Globus pallidus (tissue), 1 donor: ENCODE data around the gene ASB8.
"Not testable (repeated sequence)": the region's sequence is repeated elsewhere in the genome, so short reads cannot be mapped to it uniquely, and the experiment has no call there.

ENCODE experiments used
- DNase-seq: peaks from one replicate; pipeline ENCODE4 v3.0.0-alpha.2; 2015; ENCODE audit warnings: low spot score

The ASB8 gene

GRCh38 chr12:48142818-48143674, 14.3 kb downstream of the ASB8 start:
- no peak for DNase-seq

GRCh38 chr12:48135027-48135426, 22.3 kb downstream of the ASB8 start:
- DNase-seq = no peak

GRCh38 chr12:48132826-48133225, 24.5 kb downstream of the ASB8 start:
- DNase-seq = no peak

- no peak for DNase-seq
These were observed 25.8 kb downstream of the ASB8 start for GRCh38 chr12:48131517-48131916.

- no peak for DNase-seq
These were observed 27.9 kb downstream of the ASB8 start for GRCh38 chr12:48129376-48129775.

GRCh38 chr12:48128800-48129199, 28.5 kb downstream of the ASB8 start:
- DNase-seq = no peak

- DNase-seq = no peak
These were observed 30.2 kb downstream of the ASB8 start for GRCh38 chr12:48126953-48127630.

- DNase-seq = no peak
These were observed 31.3 kb downstream of the ASB8 start for GRCh38 chr12:48125985-48126384.

- DNase-seq = not testable (repeated sequence)
These were observed 31.8 kb downstream of the ASB8 start for GRCh38 chr12:48125542-48125941.

GRCh38 chr12:48123169-48123568, 34.1 kb downstream of the ASB8 start:
- DNase-seq = no peak

- DNase-seq = no peak
These were observed 35.1 kb downstream of the ASB8 start for GRCh38 chr12:48122065-48122834.

- no peak for DNase-seq
These were observed 35.8 kb downstream of the ASB8 start for GRCh38 chr12:48121522-48121921.

- no peak for DNase-seq
These were observed 37.5 kb downstream of the ASB8 start for GRCh38 chr12:48119834-48120195.

- peak; percentile 64 for DNase-seq
These were observed 38.1 kb downstream of the ASB8 start, which contains the start of gene PFKM for GRCh38 chr12:48119078-48119833. TSS of gene PFKM (plus strand) at chr12:48119364. CDS start at chr12:48122775, 3,411 bp downstream.

GRCh38 chr12:48118284-48118871, 38.9 kb downstream of the ASB8 start:
- DNase-seq = no peak

GRCh38 chr12:48115957-48116356, 41.4 kb downstream of the ASB8 start:
- DNase-seq = no peak

- DNase-seq = not testable (repeated sequence)
These were observed 46.0 kb downstream of the ASB8 start for GRCh38 chr12:48111312-48111693.

GRCh38 chr12:48110691-48111311, 46.5 kb downstream of the ASB8 start:
- no peak for DNase-seq

- DNase-seq = no peak
These were observed 47.9 kb downstream of the ASB8 start for GRCh38 chr12:48109424-48109823.

GRCh38 chr12:48106681-48107613, 50.4 kb downstream of the ASB8 start:
- no peak for DNase-seq
